ENCODE measurements around the gene RBM20. TPM values are rescaled to one million over a fixed set of nuclear protein-coding genes. Genes with fewer than 3 reads are reported as not detected.

Gene RBM20
- polyA plus RNA-seq, 3 donors, result 2.6 to 5.1 (median 4.7) TPM

DNA sequence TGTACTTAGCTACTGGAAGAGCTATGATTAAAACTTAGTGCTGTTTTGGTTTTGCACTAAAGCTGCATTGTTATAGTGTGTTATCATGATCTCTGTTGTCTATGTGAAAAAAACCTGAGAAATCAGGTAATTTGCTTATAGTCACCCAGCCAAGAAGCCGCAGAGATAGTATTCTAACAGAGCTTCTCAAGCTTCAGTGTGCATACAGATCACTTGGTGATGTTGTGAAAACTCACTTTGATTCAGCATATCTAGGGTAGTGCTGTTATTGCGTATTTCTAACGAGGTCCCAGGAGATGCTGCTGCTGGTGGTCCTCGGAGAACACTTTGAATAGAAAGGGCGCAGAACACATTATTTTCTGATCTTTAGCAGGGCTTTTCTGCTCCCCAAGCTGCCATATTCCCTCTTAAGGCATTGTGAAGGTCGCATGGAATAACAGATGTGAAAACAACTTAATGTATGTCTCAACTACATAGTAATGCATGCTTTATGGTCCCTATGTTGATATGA lies 159.2 kb downstream of the RBM20 start:
- DNase-seq (ENCODE audit: low read depth in 3 of 3, low spot score in 2 of 3), result no peak

DNA sequence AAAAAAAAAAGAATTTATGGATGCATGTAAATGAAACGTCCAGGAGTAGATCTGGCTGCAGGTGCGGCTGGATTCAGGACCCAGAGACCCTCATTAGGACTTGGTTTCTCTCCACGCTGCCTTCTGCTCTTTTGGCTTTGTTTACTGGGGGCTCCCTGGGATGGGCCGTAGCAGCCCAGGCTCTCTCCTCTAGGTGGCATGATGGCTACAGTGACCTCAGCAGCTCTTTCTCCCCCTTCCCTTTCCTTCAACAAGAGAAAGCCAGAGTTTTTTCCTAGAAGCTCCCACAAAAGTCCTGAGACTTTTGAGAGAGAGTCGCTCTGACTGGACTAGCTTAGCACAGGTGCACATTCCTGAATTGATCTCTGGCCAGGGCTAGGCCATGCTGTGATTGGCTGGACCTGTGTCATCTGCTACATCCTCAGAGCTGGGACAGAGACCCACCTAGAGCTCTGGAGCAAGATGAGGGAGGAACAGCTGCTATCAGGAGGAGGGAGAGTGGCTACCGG lies 159.7 kb downstream of the RBM20 start:
- DNase-seq (ENCODE audit: low read depth in 3 of 3, low spot score in 2 of 3), result no peak

DNA sequence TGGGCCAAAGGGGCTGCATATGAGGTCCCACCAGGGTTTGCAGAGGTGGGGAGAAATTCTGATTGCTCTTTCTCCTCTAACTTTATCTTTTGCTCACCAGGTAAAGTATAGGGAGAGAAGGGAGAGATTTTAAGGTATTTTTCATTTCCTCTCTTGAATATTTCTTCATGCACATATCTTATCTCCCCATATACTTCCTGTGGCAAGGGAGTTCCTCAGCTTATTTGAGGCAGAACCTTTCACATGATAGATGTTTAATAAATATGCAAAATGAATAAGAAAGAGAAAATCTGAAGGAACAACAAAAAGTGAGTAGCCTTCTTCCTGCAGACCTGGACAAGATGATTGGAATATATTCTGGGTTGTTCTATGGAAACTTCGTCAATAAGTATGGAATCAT lies 160.2 kb downstream of the RBM20 start:
- no peak for DNase-seq (ENCODE audit: low read depth in 3 of 3, low spot score in 2 of 3)

DNA sequence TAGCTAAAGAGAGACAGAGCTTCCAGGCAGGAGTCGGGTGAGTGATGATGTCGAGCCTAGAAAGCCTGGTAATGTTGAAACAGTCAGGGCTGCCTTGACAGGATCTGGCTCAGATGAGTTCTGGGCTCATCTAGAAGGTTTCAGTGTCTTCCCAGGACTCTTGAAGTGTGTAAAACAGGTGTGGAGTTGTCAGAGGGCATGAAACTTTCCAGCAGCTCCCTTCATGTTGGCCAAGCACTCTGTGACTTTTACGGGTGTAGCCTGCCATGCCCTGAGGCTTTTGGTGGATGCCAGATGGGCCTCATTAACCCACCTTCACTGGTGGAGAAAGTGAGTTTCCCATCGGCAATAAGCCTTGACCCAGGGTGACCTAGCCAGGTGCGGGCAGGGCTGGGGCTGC lies 161.2 kb downstream of the RBM20 start:
- DNase-seq (ENCODE audit: low read depth in 3 of 3, low spot score in 2 of 3), result no peak

DNA sequence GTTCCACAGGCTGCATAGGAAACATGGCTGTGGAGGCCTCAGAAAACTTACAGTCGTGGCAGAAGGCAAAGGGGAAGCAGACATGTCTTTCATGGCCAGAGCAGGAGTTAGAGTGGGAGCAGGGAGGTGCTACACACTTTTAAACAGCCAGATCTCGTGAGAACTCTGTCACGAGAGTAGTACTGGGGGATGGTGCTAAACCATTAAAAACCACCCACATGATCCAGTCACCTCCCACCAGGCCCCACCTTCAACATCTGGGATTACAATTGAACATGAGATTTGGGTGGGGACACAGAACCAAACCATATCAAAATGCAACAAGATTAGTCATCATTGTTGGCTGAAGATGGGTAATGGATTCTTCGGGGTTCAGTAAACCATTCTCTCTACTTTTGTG lies 162.2 kb downstream of the RBM20 start:
- no peak for DNase-seq (ENCODE audit: low read depth in 3 of 3, low spot score in 2 of 3)

DNA sequence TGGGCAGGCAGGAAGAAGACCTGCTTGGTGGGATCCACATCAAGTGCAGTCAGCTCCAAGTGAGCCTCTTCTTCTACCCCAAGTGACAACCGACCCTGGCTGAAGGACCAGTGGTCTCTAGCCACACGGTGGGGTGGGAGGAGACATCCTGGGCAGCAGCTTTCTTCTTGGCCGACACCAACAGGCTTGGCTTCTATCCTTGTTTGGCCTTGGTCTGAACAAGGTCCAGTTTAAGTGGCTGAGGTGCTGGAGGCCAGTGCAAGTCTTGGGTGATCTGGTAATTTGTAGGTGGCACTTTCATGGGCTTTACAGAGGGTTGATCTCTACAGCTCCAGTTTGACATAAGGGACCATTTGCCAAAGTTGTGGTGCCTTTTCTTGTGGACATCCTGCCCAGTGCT lies 164.0 kb downstream of the RBM20 start:
- no peak for DNase-seq (ENCODE audit: low read depth in 3 of 3, low spot score in 2 of 3)

DNA sequence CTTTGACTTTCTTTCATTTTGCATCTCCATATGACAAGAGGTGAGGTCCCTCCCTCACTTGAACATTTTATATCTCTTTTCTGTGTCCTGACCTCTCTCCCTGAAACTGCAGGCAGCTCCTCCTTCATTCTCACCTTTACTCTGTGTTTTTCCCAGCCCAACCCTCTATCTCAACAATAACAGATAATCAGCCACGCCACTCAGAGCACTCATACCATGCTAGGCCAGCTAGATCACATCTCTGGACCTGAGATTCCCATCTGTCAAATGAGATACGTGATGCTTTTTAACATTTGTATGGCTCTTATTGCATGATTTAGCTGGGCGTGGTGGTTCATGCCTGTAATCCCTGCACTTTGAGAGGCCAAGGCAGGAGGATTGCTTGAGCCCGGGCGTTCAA lies 164.5 kb downstream of the RBM20 start:
- DNase-seq (ENCODE audit: low read depth in 3 of 3, low spot score in 2 of 3), result no peak

DNA sequence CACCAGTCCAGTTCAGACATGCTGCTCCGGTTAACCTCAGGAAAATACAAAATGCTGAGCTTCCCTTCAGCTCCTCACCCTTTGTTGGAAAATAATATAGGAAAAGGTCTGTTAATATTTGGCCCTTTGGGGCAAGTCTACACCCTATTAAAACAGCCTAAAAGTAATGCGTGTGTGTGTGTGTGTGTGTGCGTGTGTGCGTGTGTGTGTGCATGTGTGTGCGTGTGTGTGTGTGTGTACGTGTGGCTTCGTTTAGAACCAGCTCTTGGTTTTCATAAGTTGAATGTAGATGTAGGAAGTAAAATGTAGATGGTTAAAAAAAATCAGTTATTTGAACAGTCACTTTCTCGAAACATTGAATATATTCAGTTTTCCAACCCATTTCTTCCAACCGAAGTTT lies 166.5 kb downstream of the RBM20 start:
- no peak for DNase-seq (ENCODE audit: low read depth in 3 of 3, low spot score in 2 of 3)

DNA sequence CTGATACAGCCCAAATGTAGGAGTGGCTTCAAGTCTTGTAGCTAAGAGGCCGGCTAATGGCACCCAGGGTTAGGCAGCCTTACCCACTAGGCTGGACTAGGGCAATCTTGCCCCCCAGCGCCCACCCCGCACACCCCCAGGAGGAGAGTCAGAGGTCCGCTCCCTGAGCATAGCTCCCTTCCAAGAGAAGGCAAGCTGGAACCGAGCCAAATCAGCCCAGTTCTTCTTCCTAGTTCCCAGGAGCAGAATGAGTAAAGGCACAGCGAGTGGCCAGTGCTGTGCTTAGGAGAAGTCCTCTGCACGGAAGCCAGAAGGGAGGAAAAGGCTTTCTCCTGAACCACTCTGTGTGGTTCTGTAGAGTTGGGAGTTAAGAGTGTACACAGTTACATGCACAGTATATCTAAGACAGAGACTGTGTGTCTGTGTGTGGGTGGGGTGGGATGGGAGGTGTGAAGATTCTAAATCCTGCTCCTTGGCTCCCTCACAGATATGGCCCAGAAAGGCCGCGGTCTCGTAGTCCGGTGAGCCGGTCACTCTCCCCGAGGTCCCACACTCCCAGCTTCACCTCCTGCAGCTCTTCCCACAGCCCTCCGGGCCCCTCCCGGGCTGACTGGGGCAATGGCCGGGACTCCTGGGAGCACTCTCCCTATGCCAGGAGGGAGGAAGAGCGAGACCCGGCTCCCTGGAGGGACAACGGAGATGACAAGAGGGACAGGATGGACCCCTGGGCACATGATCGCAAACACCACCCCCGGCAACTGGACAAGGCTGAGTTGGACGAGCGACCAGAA lies 167.8 kb downstream of the RBM20 start:
- DNase-seq (ENCODE audit: low read depth in 3 of 3, low spot score in 2 of 3), result no peak

DNA sequence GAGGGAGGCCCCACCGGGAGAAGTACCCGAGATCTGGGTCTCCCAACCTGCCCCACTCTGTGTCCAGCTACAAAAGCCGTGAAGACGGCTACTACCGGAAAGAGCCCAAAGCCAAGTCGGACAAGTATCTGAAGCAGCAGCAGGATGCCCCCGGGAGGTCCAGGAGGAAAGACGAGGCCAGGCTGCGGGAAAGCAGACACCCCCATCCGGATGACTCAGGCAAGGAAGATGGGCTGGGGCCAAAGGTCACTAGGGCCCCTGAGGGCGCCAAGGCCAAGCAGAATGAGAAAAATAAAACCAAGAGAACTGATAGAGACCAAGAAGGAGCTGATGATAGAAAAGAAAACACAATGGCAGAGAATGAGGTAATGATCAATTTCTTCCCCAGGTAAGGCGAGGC lies 168.4 kb downstream of the RBM20 start:
- DNase-seq (ENCODE audit: low read depth in 3 of 3, low spot score in 2 of 3), result no peak

DNA sequence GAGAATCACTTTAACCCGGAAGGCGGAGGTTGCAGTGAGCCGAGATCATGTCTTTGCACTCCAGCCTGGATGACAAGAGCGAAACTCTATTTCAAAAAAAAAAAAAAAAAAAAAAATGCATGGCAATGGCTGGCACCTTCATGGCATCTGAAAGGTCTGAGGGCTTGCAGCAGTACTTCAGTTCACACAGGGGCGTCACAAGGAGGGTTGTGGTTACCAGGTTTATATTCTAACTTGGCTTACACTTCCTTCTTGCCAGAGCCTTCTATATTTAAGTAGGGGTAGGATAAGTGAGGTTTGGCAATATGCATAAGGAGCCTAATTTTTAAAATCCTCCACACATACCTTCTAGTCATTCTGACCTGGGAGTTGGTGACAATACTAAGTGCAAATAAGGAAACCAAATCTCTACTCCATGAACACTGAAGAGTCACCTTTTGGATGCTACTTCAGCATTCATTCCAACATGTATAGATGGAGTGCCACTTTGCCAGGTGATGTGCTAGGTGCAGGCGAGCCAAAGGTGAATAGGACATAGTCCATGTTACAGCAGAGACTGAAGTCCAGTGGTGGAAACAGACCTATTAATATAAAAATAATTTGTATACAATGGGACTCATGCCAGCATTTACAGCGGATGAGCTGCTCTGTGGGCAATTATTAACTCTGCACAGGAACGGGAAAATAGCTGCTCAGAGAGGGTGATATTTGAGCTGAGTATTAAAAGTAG lies 169.8 kb downstream of the RBM20 start:
- DNase-seq (ENCODE audit: low read depth in 3 of 3, low spot score in 2 of 3), result no peak

DNA sequence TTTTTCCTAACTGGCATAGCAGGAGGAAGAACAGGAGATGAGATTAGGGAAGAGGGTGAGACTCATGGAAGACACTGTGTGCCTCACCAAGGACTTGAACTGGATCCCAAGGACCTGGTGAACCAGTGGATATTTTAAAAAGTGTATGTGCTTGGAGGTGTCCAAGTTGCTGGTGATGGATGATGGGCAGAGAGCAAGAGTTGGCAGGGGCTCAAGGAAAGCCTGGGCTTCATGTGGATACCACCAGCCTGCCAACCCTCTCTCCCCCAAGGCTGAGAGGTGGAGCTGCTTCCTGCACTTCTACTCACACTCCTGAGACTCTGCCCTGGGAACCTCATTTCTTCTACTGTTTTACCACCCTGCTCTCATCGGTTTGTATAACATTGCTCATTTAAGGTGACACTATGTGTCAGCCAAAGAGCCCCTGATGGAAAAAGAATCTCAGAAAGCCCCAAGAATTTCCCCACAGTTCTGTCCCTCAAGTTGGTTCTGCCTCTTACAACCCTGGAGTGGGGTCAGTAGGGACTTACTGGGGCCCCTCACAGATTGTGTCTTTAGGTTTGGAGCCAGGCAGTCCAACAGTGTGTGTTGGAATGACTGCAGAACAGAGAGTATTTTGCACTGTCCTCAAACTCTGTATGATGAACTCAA lies 171.3 kb downstream of the RBM20 start:
- DNase-seq (ENCODE audit: low read depth in 3 of 3, low spot score in 2 of 3), result no peak

DNA sequence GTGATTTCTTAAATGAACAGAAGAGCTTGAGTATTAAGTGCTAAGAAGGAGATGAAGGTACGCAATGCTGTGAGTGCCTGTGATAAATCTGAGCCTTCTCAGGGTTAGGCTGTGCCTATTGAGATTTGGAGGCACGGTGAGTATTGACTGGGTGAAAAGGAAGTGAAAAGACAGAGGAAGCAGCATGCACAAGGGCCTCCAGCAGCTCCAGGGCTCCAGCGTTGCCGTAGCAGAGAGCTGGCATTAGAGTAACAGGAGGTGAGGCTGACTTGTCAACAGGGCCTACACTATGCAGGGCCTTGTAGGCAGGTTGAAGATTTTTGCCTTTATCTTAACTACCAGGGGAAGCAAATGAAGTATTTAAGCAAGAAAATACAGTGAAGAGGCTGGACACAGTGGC lies 173.5 kb downstream of the RBM20 start:
- DNase-seq (ENCODE audit: low read depth in 3 of 3, low spot score in 2 of 3), result no peak

DNA sequence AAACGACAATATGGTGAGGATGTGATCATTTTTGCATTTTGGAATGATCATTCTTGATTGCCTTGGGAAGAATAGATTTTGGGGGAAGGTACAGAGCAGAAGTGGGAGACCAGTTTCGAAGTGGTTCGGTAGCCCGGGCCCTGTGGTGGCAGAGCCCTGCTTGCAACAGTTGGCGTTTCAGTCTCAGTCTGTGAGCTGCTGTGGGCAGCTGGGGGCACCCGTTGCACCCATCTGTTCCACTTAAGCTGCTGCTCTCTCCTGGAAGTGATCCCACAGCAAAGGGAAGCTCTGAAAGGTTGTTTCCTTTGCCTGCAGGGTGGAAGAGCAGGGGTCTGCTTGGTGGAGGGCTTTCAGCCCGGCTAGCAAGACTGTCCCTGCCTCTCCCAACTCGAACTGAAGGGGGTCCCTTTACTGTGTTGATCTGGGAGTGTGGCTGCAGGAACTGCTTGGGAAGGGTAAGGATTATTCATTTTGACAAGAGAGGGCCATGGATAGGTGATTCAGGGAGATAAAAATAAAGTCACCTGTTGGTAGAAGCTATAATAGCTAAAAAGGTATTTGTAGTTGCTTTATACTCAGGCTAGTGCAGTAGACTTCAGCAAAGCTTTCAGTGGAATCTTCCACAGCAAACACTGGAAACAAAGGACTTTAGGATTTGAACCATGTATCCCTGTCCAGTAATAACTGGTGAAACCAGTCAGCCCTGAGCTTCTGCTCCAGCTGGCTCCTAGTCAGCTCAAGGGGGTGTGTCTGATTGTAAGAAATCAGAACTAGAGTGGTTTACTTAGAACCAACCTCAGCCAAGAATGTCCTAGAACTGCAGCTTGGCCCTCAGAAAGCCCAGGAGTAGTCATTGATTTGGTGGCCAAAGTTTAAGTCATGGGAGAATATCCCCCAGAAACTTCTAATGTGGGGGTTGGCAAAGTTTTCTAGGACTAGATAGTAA lies 174.4 kb downstream of the RBM20 start:
- DNase-seq (ENCODE audit: low read depth in 3 of 3, low spot score in 2 of 3), result no peak

DNA sequence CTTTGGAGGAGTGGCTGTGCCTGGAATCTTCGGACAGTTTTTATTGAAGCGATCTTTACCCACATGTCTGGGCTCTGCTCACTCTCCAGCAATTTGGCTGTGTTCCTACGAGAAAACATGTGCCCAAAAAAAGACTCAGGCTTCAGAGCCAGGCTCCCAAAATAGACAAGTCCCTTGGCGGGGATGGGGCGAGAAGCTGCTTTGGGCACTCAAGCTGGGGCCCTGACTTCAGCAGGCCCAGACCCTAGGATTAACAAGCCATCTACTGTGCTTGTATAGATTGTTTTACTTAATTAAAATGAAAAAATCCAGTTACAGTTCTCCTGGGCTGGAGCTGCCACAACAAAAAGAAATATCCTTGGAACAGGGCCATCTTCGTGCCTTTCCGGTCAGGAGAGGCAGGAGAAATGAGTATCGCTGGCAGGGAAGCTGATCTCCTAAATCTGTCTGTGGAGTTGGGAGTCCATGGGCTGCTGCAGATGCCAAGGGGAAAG lies 176.2 kb downstream of the RBM20 start:
- DNase-seq (ENCODE audit: low read depth in 3 of 3, low spot score in 2 of 3), result no peak

DNA sequence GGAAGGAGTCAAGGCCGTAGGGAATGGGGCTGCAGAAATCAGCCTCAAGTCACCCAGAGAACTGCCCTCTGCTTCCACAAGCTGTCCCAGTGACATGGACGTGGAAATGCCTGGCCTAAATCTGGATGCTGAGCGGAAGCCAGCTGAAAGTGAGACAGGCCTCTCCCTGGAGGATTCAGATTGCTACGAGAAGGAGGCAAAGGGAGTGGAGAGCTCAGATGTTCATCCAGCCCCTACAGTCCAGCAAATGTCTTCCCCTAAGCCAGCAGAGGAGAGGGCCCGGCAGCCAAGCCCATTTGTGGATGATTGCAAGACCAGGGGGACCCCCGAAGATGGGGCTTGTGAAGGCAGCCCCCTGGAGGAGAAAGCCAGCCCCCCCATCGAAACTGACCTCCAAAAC lies 177.4 kb downstream of the RBM20 start:
- no peak for DNase-seq (ENCODE audit: low read depth in 3 of 3, low spot score in 2 of 3)

DNA sequence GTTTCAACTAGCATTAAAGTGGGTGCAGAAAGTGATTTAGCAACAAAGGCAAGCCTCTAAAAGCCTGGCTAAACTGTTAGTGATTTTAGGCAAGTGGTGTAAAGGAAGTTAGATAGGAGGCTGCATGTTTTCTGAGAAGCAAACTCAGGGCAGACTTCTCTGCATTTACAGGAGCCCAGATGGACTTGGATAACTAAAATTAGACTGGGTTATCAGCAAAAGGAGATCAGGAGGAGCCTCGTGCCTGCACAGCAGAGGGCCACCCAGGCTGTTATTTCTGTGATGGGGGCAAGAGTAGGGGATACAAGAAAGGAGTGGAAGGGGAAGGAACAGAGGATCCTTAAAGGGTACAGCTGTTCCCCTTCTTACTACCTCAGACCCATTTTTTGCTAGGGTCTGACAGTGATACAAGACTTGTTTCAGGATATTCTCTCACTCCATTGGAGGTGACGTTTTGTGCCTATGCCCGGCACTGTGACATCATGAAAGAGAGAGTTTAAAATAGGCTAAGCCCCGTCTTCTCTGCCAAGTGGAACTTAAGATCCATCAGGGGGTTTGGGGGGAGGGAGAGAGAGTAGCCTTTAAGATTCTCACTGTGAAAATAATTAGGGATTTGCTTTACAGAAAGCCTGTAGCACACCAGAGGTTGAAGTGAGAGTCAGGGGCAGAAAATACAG lies 178.0 kb downstream of the RBM20 start:
- no peak for DNase-seq (ENCODE audit: low read depth in 3 of 3, low spot score in 2 of 3)

DNA sequence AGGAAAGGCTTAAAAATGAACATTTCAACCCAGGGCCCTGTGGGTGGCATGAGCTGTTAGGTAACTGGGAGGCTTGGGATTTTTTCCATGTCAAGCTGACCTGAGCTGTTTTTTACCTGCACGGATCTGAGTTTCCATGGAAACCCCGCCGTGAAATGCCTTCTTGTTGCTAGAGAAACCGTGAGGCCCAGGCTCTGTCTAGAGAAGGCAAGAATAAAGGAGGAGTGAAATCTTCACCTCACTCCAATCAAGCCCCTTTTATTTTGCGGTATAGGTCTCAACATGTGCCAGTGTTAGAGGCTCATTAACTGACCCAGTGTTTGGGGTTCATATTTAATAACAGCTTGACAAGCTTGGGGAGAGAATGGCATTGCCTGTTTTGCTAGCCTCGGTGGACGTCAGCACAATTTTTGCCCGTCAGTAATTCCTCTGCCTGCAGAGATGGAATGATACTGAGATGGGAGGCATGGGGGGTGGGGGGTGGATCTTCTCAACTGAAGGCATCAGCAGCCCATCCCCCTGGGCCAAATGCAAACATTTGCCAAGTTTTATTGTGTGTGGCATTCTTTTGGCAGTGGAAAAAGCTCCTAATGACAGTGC lies 178.7 kb downstream of the RBM20 start:
- no peak for DNase-seq (ENCODE audit: low read depth in 3 of 3, low spot score in 2 of 3)

DNA sequence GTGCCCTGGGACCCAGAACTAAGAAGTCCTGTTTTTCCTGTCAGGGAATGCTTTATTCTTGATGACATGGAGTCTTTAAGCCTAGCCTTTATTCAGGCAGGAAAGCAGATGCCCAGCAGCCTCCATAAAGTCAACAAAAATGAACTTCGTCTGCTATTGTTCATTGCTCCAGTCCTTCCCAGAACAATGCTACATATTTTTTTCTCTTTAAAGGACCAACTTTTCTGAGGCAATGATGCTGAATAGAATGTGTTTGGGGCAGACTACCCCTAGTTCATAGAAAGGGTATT lies 180.0 kb downstream of the RBM20 start:
- no peak for DNase-seq (ENCODE audit: low read depth in 3 of 3, low spot score in 2 of 3)
